Activated CD4-positive, alpha-beta T cell treated with anti-CD3 and anti-CD28 coated beads, Interleukin-2, Interleukin-6, amounts not matched to agents 100 ng/mL and 50 ng/mL, durations not matched to agents 16 hours and 8 hours (primary cell): ENCODE results near the gene STKLD1.

ENCODE experiments used
- DNase-seq: peaks from one replicate; pipeline ENCODE4 v3.0.0-alpha.2; 2020

STKLD1 gene

GRCh38 chr9:133420392-133420827 lies 44.2 kb downstream of the STKLD1 start:
- peak; percentile 35 for DNase-seq

GRCh38 chr9:133421615-133422542 lies 45.7 kb downstream of the STKLD1 start, which contains the start of gene ADAMTS13:
ADAMTS13 (plus strand) TSS chr9:133422367; CDS start chr9:133422444, 77 bp downstream.
- DNase-seq: peak; percentile 67

- DNase-seq: no peak
These were observed 47.0 kb downstream of the STKLD1 start for GRCh38 chr9:133423216-133423615.

- no peak for DNase-seq
These were observed 48.0 kb downstream of the STKLD1 start for GRCh38 chr9:133424187-133424586.

GRCh38 chr9:133425049-133425632 lies 49.0 kb downstream of the STKLD1 start:
- no peak for DNase-seq

GRCh38 chr9:133426011-133426410 lies 49.8 kb downstream of the STKLD1 start:
- no peak for DNase-seq

- DNase-seq: no peak
These were observed 51.6 kb downstream of the STKLD1 start for GRCh38 chr9:133427658-133428348.

GRCh38 chr9:133428617-133429101 lies 52.5 kb downstream of the STKLD1 start:
- no peak for DNase-seq

GRCh38 chr9:133429214-133429613 lies 53.0 kb downstream of the STKLD1 start:
- no peak for DNase-seq

- no peak for DNase-seq
These were observed 53.5 kb downstream of the STKLD1 start for GRCh38 chr9:133429641-133430161.

- no peak for DNase-seq
These were observed 54.1 kb downstream of the STKLD1 start for GRCh38 chr9:133430244-133430643.

- DNase-seq: no peak
These were observed 57.2 kb downstream of the STKLD1 start for GRCh38 chr9:133433351-133433843.

- DNase-seq: no peak
These were observed 60.5 kb downstream of the STKLD1 start for GRCh38 chr9:133436681-133437080.

GRCh38 chr9:133437753-133438531 lies 61.8 kb downstream of the STKLD1 start:
- no peak for DNase-seq

GRCh38 chr9:133439337-133439736 lies 63.2 kb downstream of the STKLD1 start:
- no peak for DNase-seq

GRCh38 chr9:133440874-133441273 lies 64.7 kb downstream of the STKLD1 start:
- DNase-seq: no peak

GRCh38 chr9:133441571-133441970 lies 65.4 kb downstream of the STKLD1 start:
- no peak for DNase-seq

GRCh38 chr9:133443248-133443647 lies 67.1 kb downstream of the STKLD1 start:
- DNase-seq: no peak

- DNase-seq: no peak
These were observed 67.8 kb downstream of the STKLD1 start for GRCh38 chr9:133443982-133444381.

- DNase-seq: no peak
These were observed 69.3 kb downstream of the STKLD1 start for GRCh38 chr9:133445293-133445969.

GRCh38 chr9:133448487-133448972 lies 72.4 kb downstream of the STKLD1 start:
- no peak for DNase-seq
